M059J (cell line): ENCODE data around the gene IL20RA. TPM values are rescaled to one million over a fixed set of nuclear protein-coding genes. Genes with fewer than 3 reads are reported as not detected.
"Not testable (repeated sequence)": the region's sequence is repeated elsewhere in the genome, so short reads cannot be mapped to it uniquely, and the experiment has no call there.

Experiments used
- DNase-seq: peaks from one replicate; pipeline ENCODE4 v3.0.0-alpha.2; 2012; ENCODE audit warnings: low read depth
- total RNA-seq: library from RNA; depleted of rRNA; stranded (reverse); fragments of >200 nt; shearing (Covaris generic); gene quantifications from 2 replicates; pipeline ENCODE4 v1.2.3, GENCODE V29; 2014

Gene IL20RA
- total RNA-seq, 1 experiment from 2014 or later = not detected

GRCh38 chr6:136975089-136975715 lies 69.6 kb downstream of the IL20RA start:
- DNase-seq = no peak

- not testable (repeated sequence) for DNase-seq
Measured at GRCh38 chr6:136973781-136974180, 71.0 kb downstream of the IL20RA start.

GRCh38 chr6:136971609-136972008 lies 73.2 kb downstream of the IL20RA start:
- DNase-seq = no peak

- DNase-seq = no peak
Measured at GRCh38 chr6:136969930-136970329, 74.8 kb downstream of the IL20RA start.

GRCh38 chr6:136969433-136969832 lies 75.3 kb downstream of the IL20RA start:
- peak; percentile 13 for DNase-seq

GRCh38 chr6:136968837-136969236 lies 75.9 kb downstream of the IL20RA start:
- no peak for DNase-seq

- DNase-seq = peak; percentile 71
Measured at GRCh38 chr6:136967876-136968752, 76.7 kb downstream of the IL20RA start.

GRCh38 chr6:136964398-136964797 lies 80.4 kb downstream of the IL20RA start:
- DNase-seq = no peak

- no peak for DNase-seq
Measured at GRCh38 chr6:136963259-136963658, 81.5 kb downstream of the IL20RA start.

- peak; percentile 29 for DNase-seq
Measured at GRCh38 chr6:136962661-136963060, 82.1 kb downstream of the IL20RA start.

- DNase-seq = no peak
Measured at GRCh38 chr6:136961848-136962247, 82.9 kb downstream of the IL20RA start.

- DNase-seq = no peak
Measured at GRCh38 chr6:136960781-136961180, 84.0 kb downstream of the IL20RA start.

- DNase-seq = not testable (repeated sequence)
Measured at GRCh38 chr6:136959935-136960334, 84.8 kb downstream of the IL20RA start.

- no peak for DNase-seq
Measured at GRCh38 chr6:136959471-136959891, 85.3 kb downstream of the IL20RA start.

GRCh38 chr6:136958168-136958567 lies 86.6 kb downstream of the IL20RA start:
- DNase-seq = no peak

GRCh38 chr6:136956590-136957544 lies 87.9 kb downstream of the IL20RA start:
- DNase-seq = no peak

- DNase-seq = no peak
Measured at GRCh38 chr6:136955123-136955522, 89.6 kb downstream of the IL20RA start.

- DNase-seq = no peak
Measured at GRCh38 chr6:136952714-136953260, 92.0 kb downstream of the IL20RA start.

GRCh38 chr6:136950436-136951126 lies 94.2 kb downstream of the IL20RA start:
- DNase-seq = no peak
